Vagina (tissue), 2 donors: ENCODE measurements around the gene TGIF2.

Source experiments
- POLR2A ChIP-seq, 2 donors: fragments of 450-650 bp; IDR thresholded peaks; one replicate each; pipeline ENCODE4 v1.6.1; 2017; ENCODE audit warnings: antibody characterized with exemption in 2 of 2, mild to moderate bottlenecking in 2 of 2, moderate library complexity in 2 of 2
- POLR2AphosphoS5 ChIP-seq, 2 donors: sonication (generic); formaldehyde crosslinking; IDR thresholded peaks; one replicate each; pipeline ENCODE4 v1.9.0; 2017; ENCODE audit warnings: antibody characterized with exemption in 2 of 2, mild to moderate bottlenecking in 2 of 2, low read depth in 1 of 2; ENCODE audit not compliant: insufficient read depth in 1 of 2
- TF ChIP-seq, protein P1 (sequence below), 3 experiments: fragments of 450-650 bp in 2 of 3; fragments of 200-600 bp in 1 of 3; sonication (generic) in 1 of 3; IDR thresholded peaks; one replicate each; pipeline ENCODE4 v1.5.1; 2017 to 2019; ENCODE audit warnings: antibody characterized with exemption in 3 of 3, mild to moderate bottlenecking in 2 of 3, moderate library complexity in 2 of 3

DNA sequence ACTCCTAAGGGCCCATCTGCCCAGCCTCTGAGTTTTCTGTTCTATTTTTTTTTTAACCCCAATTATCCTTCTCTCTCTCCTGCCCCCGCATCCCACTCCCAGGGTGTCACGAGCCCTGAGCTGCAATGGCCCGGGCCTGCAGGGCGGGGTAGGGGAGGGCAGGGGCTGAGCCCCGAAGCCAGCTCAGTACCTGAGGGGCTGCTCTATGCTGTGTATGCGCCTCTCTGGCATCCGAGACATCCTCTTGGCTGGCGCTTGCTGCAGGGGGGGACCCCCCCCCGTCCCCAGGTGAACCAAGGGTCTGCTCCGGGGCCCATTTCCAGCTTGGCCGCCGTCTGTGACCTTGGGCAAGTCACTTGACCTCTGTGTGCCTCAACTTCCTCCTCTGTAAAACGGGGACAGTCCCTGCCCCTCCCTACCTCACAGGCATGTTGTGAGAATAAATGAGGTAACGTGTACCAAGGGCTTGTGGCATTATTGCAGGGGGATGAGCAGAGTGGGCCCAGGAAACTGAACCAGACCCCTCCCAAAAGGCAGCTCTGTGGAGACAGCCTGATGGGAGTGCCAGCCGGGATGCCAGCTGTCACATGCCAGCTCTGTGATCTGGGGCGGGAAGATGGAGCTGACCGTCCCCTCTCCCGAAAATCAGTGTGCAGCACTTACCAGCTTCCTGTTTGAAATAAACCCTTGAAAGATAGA is 45.1 kb upstream of the TGIF2 start:
- TF ChIP-seq, protein P1, sequence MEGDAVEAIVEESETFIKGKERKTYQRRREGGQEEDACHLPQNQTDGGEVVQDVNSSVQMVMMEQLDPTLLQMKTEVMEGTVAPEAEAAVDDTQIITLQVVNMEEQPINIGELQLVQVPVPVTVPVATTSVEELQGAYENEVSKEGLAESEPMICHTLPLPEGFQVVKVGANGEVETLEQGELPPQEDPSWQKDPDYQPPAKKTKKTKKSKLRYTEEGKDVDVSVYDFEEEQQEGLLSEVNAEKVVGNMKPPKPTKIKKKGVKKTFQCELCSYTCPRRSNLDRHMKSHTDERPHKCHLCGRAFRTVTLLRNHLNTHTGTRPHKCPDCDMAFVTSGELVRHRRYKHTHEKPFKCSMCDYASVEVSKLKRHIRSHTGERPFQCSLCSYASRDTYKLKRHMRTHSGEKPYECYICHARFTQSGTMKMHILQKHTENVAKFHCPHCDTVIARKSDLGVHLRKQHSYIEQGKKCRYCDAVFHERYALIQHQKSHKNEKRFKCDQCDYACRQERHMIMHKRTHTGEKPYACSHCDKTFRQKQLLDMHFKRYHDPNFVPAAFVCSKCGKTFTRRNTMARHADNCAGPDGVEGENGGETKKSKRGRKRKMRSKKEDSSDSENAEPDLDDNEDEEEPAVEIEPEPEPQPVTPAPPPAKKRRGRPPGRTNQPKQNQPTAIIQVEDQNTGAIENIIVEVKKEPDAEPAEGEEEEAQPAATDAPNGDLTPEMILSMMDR (IDR thresholded peaks at IDR 0.05), result no peak
- no peak for TF ChIP-seq POLR2A (IDR thresholded peaks at IDR 0.05)
- TF ChIP-seq POLR2AphosphoS5 (IDR thresholded peaks at IDR 0.05; ENCODE audit: insufficient read depth in 1 of 2, low read depth in 1 of 2), result no peak
